HG03097 (cell line): ENCODE results near the gene OR5B3.
"Not testable (repeated sequence)": the region's sequence is repeated elsewhere in the genome, so short reads cannot be mapped to it uniquely, and the experiment has no call there.

Experiments
- ATAC-seq: cut with Tn5 transposase; IDR thresholded peaks from one replicate; pipeline ENCODE4 v1.9.1; 2021; ENCODE audit not compliant: unreplicated experiment, low FRiP score

OR5B3 gene

DNA sequence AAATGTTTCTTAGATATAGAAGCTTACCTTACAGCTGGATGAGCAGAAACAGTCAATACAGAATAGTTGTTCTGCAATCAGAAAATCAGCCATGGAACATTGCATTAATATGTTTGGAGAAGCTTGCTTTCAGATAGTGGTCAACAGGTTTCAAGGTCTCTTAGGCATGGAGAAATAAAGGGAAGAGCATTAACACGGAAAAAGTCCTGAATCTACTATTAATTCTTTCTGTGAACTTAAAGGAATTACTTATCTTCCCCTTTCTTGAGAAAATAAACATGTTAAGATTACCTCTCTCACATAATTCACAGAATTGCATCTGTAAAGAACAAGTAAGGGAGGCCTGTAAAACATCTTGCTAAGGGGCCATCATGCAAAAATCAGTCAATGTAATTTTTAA lies at the start of gene OR5B3:
OR5B3 (minus strand) TSS at position 101 of the 400 bp plus-strand sequence. CDS start 3,465 bp downstream, outside the sequence.
- ATAC-seq = no peak

GRCh38 chr11:58451585-58451984 lies 44.9 kb upstream of the OR5B3 start:
- no peak for ATAC-seq

DNA sequence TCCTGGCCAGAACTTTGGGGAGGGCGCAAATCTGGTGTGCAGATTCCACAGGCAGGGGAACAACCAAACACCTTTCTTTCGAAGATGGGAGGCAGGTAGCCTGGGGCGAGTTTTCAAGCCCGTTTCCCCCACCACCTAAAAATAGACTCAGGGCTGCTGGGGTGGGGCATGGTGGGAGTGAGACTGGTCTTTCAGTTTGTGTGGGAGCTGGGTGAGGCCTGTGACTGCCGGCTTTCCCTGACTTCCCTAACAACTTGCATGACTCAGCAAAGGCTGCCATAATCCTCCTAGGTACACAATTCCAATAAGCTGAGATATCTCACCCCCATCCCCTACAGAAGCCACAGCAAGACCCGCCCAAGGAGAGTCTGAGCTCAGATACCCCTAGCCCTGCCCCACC lies 39.6 kb upstream of the OR5B3 start:
- no peak for ATAC-seq

- ATAC-seq = no peak
Measured at GRCh38 chr11:58444300-58444699, 37.6 kb upstream of the OR5B3 start.

- ATAC-seq = no peak
Measured at GRCh38 chr11:58442136-58442535, 35.5 kb upstream of the OR5B3 start, which contains the start of gene OR5B12. Gene OR5B12 (minus strand): TSS chr11:58442236. CDS start chr11:58440151, 2,085 bp downstream.

DNA sequence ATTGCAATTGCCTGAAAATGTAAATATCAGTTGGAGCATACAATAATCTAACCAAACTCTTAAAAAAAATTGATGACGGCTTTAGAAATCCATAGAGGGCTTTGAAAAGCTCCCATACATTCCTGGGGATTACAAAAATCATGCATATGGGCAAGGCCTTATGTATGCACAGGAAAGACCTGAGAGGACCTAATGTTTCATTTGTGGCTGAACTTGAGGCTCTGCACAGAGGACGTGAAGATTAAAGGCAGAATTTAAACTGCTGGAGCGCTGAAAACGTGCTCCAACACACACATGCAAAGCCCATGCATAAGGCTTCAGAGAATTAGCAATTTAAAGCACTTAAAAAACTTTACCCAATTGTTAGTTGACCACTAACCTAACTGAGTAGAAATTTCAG lies 31.8 kb upstream of the OR5B3 start:
- ATAC-seq = no peak

- no peak for ATAC-seq
Measured at GRCh38 chr11:58434217-58434616, 27.5 kb upstream of the OR5B3 start.

GRCh38 chr11:58433638-58434203 lies 27.0 kb upstream of the OR5B3 start:
- ATAC-seq = no peak

DNA sequence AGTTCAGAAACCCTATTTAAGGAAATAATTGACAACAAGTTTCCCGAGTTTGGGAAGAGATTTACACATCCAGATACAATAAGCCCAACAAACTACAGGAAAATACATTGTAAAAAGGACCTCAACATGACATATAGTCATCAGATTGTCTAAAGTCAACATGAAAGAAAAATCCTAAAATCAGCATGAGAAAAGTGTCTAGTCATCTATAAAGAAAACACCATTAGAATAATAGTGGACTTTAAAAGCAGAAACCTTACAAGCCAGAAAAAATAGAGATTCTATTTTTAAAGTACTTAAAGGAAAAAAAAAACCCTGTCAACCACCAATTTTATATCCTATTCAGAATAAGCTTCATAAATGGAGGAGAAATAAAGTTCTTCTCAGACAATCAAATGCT lies 22.6 kb upstream of the OR5B3 start:
- ATAC-seq = no peak

- ATAC-seq = no peak
Measured at GRCh38 chr11:58428021-58428420, 21.3 kb upstream of the OR5B3 start, which contains the start of gene OR5B2. Gene OR5B2 (minus strand): TSS chr11:58428121. CDS start chr11:58423261, 4,860 bp downstream.

- ATAC-seq = not testable (repeated sequence)
Measured at GRCh38 chr11:58399622-58400021, 7.1 kb downstream of the OR5B3 start.

DNA sequence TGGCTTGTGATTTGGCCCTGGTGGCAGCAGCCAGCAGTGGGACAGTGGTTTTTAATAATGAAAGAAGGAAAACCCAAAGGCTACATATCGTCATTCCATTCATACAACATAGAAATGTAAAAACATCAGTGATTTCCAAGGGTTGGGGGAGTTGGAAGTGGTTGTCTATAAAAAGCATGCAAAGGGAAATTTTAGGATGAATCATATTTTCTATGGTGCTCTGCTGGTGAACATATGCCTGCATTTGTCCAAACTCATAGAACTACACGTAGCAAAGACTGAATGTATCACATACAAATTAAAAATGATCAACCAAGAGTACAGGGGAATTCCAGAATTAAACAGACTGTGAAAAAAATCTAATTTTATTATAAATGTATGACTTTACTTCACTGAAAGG lies 11.1 kb downstream of the OR5B3 start:
- no peak for ATAC-seq

- ATAC-seq = no peak
Measured at GRCh38 chr11:58394195-58394594, 12.5 kb downstream of the OR5B3 start.

DNA sequence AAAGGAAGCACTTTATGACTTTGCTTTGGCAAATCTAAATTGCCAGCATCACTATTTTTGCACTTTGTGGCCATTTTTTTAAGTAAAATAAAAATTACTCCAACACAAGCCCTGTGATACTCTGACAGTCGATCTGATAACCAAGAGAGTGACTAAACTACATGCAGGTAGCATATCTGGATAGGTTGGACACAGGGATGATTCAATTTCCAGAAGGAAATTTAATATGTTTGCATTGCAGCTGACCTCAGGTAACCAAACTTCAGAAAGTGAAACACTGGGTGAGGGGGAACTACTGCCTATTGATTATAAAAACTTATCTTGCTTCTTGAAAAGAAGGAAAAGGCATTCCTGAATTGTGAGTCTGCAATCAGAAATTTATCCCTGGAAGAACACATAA lies 13.9 kb downstream of the OR5B3 start:
- no peak for ATAC-seq

- ATAC-seq = no peak
Measured at GRCh38 chr11:58391879-58392278, 14.8 kb downstream of the OR5B3 start.

DNA sequence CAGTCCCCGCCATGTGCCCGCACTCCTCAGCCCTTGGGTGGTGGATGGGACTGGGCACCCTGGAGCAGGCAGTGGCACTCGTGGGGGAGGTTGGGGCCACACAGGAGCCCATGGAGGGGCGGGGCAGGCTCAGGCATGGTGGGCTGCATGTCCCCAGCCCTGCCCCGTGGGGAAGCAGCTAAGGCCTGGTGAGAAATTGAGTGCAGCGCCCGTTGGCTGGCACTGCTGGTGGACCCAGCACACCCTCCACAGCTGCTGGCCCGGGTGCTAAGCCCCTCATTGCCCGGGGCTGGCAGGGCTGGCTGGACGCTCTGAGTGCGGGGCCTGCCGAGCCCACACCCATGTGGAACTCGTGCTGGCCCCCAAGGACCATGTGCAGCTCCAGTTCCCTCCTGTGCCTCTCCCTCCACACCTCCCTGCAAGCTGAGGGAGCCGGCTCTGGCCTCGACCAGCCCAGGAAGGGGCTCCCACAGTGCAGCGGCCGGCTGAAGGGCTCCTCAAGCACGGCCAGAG lies 16.1 kb downstream of the OR5B3 start:
- no peak for ATAC-seq

DNA sequence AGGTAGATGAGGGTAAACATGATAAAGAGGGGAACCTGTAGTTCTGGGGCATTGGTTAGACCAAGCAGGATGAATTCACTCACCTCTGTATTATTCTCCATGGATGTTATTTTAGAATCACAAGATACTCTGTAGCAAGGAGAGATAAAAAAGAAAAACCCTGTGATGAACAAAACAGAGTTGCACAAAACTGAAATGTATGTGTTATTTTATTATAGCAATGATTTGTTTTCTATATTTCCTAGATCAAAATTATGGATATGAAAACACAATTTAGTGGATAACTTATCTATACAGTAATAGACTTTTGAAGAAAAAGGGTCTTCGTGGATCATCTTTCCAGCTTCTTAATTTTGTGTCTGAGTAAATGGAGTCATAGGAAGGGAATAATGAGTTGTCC lies 47.7 kb downstream of the OR5B3 start, which contains the start of gene OR5B17:
OR5B17 (minus strand) TSS at position 101 of the 400 bp plus-strand sequence; CDS start at position 101, 0 bp downstream.
- no peak for ATAC-seq

GRCh38 chr11:58354727-58355126 lies 51.9 kb downstream of the OR5B3 start:
- no peak for ATAC-seq
